NT2/D1 (cell line): ENCODE measurements around the gene LHFPL6.

Experiments
- DNase-seq: peaks from one replicate; pipeline ENCODE4 v3.0.0-alpha.2; 2011; ENCODE audit warnings: low read depth, low spot score
- H3K27me3 ChIP-seq: 2 replicates; pipeline ENCODE4 v1.6.0; 2011; ENCODE audit warnings: mild to moderate bottlenecking; ENCODE audit not compliant: insufficient read length, insufficient read depth
- H3K36me3 ChIP-seq: 2 replicates; pipeline ENCODE4 v1.6.1; 2011; ENCODE audit warnings: mild to moderate bottlenecking, low read length, mixed read lengths; ENCODE audit not compliant: insufficient read depth, insufficient read length
- H3K4me1 ChIP-seq: 2 replicates; pipeline ENCODE4 v1.5.1; 2011; ENCODE audit not compliant: insufficient read depth, insufficient read length
- H3K4me3 ChIP-seq: 2 replicates; pipeline ENCODE4 v1.5.1; 2011; ENCODE audit warnings: low read depth; ENCODE audit not compliant: insufficient read length
- H3K9ac ChIP-seq: 2 replicates; pipeline ENCODE4 v1.6.0; 2011; ENCODE audit warnings: low read depth; ENCODE audit not compliant: insufficient read length
- H3K9me3 ChIP-seq: 2 replicates; pipeline ENCODE4 v1.5.1; 2011; ENCODE audit warnings: mild to moderate bottlenecking, low read length; ENCODE audit not compliant: insufficient read depth
- SUZ12 ChIP-seq: IDR thresholded peaks from 2 replicates; pipeline ENCODE4 v1.6.1; 2011; ENCODE audit not compliant: insufficient read length, insufficient read depth; ENCODE audit errors: extremely low read depth
- YY1 ChIP-seq: IDR thresholded peaks from 2 replicates; pipeline ENCODE4 v1.6.1; 2011; ENCODE audit not compliant: insufficient read length, insufficient read depth
- ZNF274 ChIP-seq: IDR thresholded peaks from 2 replicates; pipeline ENCODE4 v1.6.1; 2011; ENCODE audit warnings: mild to moderate bottlenecking, low read depth, low read length

The LHFPL6 gene

GRCh38 chr13:39580881-39581575 lies 22.0 kb downstream of the LHFPL6 start:
- no peaks in the 10 kb centered on the region for H3K9me3 ChIP-seq
- no peak for TF ChIP-seq ZNF274
- no peak for TF ChIP-seq YY1
- no peak for TF ChIP-seq SUZ12
- no peak overlapping the region for H3K4me3 ChIP-seq
- H3K4me1 ChIP-seq = no peaks in the 10 kb centered on the region
- H3K36me3 ChIP-seq = peaks cover 6% of the 10 kb centered on the region
- no peak for DNase-seq
- H3K27me3 ChIP-seq = no peaks in the 10 kb centered on the region
- H3K9ac ChIP-seq = no peak overlapping the region

DNA sequence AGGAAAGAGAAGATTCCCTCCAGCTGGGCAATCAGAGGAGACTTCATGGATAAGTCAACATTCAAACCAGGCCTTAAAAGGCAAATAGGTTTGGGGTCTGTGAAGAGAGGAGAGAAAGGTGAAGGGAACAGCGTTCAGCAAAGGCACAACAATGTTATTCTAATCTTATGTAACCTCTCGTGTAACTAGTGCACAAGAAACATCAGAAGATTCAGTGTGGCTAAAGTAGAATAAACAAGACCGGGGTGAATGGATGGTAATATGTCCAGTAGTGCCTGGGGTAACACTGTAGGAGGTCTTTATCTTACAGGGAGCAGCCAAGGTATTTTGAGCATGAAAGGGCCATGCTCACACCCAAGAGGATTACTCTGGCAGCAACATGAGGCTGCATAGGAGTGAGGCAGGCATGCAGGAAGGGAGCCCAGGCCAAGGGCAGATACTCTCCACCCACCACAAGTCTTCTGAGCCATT lies 24.1 kb downstream of the LHFPL6 start:
- TF ChIP-seq ZNF274 (no peak), YY1 (no peak), SUZ12 (no peak)
- Histone ChIP-seq H3K27me3 (no peaks in the 10 kb centered on the region), H3K9me3 (no peaks in the 10 kb centered on the region), H3K36me3 (peaks cover 6% of the 10 kb centered on the region), H3K4me1 (no peaks in the 10 kb centered on the region), H3K9ac (no peak overlapping the region), H3K4me3 (no peak overlapping the region)
- no peak for DNase-seq

GRCh38 chr13:39577838-39578491 lies 25.0 kb downstream of the LHFPL6 start:
- no peaks in the 10 kb centered on the region for H3K4me1 ChIP-seq
- no peak overlapping the region for H3K9ac ChIP-seq
- H3K4me3 ChIP-seq = no peak overlapping the region
- no peak for TF ChIP-seq ZNF274
- no peak for TF ChIP-seq YY1
- no peak for TF ChIP-seq SUZ12
- H3K9me3 ChIP-seq = no peaks in the 10 kb centered on the region
- H3K36me3 ChIP-seq = peaks cover 4% of the 10 kb centered on the region
- H3K27me3 ChIP-seq = no peaks in the 10 kb centered on the region
- no peak for DNase-seq

GRCh38 chr13:39577203-39577602 lies 25.8 kb downstream of the LHFPL6 start:
- H3K4me1 ChIP-seq = no peaks in the 10 kb centered on the region
- no peak for DNase-seq
- no peaks in the 10 kb centered on the region for H3K27me3 ChIP-seq
- peaks cover 4% of the 10 kb centered on the region for H3K36me3 ChIP-seq
- H3K9ac ChIP-seq = no peak overlapping the region
- no peaks in the 10 kb centered on the region for H3K9me3 ChIP-seq
- no peak overlapping the region for H3K4me3 ChIP-seq
- no peak for TF ChIP-seq YY1
- TF ChIP-seq ZNF274 = no peak
- no peak for TF ChIP-seq SUZ12

GRCh38 chr13:39575641-39576238 lies 27.3 kb downstream of the LHFPL6 start:
- H3K27me3 ChIP-seq = no peaks in the 10 kb centered on the region
- H3K9me3 ChIP-seq = peaks cover 5% of the 10 kb centered on the region; the same call in 1 of the 2 replicates
- H3K4me3 ChIP-seq = no peak overlapping the region
- DNase-seq = no peak
- TF ChIP-seq SUZ12 = no peak
- TF ChIP-seq ZNF274 = no peak
- no peak for TF ChIP-seq YY1
- no peaks in the 10 kb centered on the region for H3K36me3 ChIP-seq
- no peak overlapping the region for H3K9ac ChIP-seq
- no peaks in the 10 kb centered on the region for H3K4me1 ChIP-seq

GRCh38 chr13:39571502-39572092 lies 31.4 kb downstream of the LHFPL6 start:
- H3K4me1 ChIP-seq = no peaks in the 10 kb centered on the region
- H3K36me3 ChIP-seq = no peaks in the 10 kb centered on the region
- peaks cover 5% of the 10 kb centered on the region; the same call in 1 of the 2 replicates for H3K9me3 ChIP-seq
- H3K4me3 ChIP-seq = no peak overlapping the region
- no peaks in the 10 kb centered on the region for H3K27me3 ChIP-seq
- no peak for DNase-seq
- TF ChIP-seq SUZ12 (no peak), YY1 (no peak)
- H3K9ac ChIP-seq = no peak overlapping the region

GRCh38 chr13:39567569-39567968 lies 35.4 kb downstream of the LHFPL6 start:
- no peak for DNase-seq
- TF ChIP-seq ZNF274 (no peak), SUZ12 (no peak), YY1 (no peak)
- Histone ChIP-seq H3K36me3 (no peaks in the 10 kb centered on the region), H3K27me3 (no peaks in the 10 kb centered on the region), H3K9ac (no peak overlapping the region), H3K4me1 (no peaks in the 10 kb centered on the region), H3K4me3 (no peak overlapping the region), H3K9me3 (peaks cover 5% of the 10 kb centered on the region; the same call in 1 of the 2 replicates)
